Dedifferentiated amniotic fluid mesenchymal stem cell (primary cell): Measurements from ENCODE around the gene MCM5.
"Not testable (repeated sequence)": the region's sequence is repeated elsewhere in the genome, so short reads cannot be mapped to it uniquely, and the experiment has no call there.

Experiments used
- DNase-seq: peaks from one replicate; pipeline ENCODE4 v3.0.0-alpha.2; 2016; ENCODE audit errors: extremely low spot score

Gene MCM5

DNA sequence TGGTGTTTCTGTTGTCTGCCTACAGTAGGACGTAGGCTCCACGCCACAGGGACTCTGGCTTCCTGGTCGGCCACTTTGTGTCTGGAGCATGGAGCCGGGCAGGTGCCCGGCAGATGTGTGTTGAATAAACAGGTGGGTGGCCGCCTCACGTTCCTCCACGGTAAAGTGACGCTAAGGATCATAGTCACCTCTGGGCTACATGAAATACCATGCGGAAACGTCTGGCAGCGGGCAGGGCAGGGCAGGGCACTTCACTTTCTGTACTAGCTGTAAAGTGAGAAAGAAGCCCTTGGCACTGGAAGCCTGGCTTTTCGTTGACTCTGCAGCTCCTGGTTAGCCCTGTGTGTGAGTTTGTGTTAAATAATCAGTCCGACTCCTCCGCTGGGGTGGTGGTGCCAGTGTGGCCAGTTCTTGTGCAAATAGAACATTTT, 52.4 kb downstream of the MCM5 start:
- DNase-seq, result no peak

- no peak for DNase-seq
Measured at GRCh38 chr22:35452810-35453743, 53.1 kb downstream of the MCM5 start.

- no peak for DNase-seq
Measured at GRCh38 chr22:35454416-35455054, 54.6 kb downstream of the MCM5 start.

DNA sequence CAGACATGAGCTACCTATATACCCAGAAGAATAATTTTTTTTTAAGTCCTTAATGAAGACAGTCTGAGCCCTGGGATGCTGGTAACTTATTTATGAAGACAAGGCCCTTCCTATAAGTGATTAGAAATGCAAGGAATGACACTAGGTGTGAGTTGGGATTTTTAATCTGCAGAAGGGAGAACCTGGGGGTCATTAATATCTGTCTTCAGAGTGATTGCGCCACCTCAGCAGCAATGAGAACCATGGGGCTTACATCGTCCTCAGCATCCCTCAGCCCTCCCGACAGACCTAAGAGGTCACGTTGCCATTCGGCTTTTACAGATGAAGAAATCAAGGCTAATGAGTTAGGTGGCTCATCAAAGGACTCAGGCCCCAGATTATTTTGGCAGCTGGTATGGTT, 55.6 kb downstream of the MCM5 start:
- no peak for DNase-seq

DNA sequence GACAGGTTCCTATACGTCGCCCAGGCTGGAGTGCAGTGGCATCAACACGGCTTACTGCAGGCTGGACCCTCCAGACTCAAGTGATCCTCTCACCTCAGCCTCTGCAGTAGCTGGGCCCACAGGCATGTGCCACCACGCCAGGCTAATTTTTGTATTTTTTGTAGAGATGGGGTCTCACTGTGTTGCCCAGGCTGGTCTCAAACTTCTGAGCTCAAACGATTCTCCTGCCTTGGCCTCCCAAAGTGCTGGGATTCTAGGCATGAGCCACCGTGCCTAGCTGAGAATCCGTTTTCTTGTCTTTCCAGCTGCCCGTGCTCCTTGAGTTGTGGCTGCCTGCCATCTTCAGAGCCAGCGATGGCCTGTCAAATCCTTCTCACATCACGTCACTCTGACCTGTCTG, 56.8 kb downstream of the MCM5 start:
- no peak for DNase-seq

GRCh38 chr22:35457729-35458546, 58.0 kb downstream of the MCM5 start:
- no peak for DNase-seq

GRCh38 chr22:35458547-35459422, 58.8 kb downstream of the MCM5 start:
- DNase-seq, result no peak

DNA sequence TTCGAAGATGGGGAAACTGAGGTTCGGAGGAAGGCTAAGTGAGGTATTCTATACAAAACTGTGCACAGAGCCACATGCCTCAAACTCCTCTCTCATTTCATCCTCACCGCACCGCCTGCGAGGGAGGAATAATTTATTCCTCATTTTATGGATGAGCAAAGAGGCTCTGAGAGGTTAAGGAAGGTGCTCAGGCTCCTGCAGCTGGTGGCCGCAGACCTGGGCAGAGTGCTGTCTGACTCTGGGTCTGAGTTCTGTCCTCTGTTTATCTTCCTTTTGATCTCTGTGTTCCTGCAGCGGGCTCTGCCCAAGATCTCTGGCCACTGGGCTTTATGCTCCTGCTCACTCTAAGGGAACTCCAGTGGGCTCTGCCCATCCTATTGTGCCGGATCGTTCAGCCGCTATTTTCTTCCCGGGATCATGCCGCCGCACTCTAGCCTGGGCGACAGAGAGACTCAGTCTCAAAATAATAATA, 59.5 kb downstream of the MCM5 start:
- no peak for DNase-seq

GRCh38 chr22:35459976-35460375, 60.0 kb downstream of the MCM5 start:
- not testable (repeated sequence) for DNase-seq

DNA sequence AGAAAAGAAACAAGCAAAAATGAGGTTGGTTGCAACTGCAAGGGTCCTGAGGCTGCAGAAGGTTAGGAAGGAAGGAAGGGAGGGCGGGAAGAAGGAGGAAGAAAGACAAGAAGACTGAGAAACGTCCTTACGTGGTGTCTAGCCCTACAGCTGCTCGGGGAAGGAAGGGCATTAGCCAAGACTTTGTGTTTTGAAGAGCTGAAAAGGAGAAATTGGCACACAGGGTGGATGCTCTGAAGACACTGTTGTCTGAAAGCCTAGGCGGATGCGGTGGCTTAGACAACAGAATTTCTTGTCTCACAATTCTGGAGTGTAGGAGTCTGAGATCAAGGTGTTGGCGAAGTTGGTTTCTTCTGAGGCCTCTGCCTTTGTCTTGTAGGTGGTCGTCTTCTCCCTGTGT, 60.7 kb downstream of the MCM5 start:
- no peak for DNase-seq

- no peak for DNase-seq
Measured at GRCh38 chr22:35462498-35463230, 62.7 kb downstream of the MCM5 start.

- no peak for DNase-seq
Measured at GRCh38 chr22:35463231-35463933, 63.4 kb downstream of the MCM5 start.

GRCh38 chr22:35464399-35464798, 64.5 kb downstream of the MCM5 start:
- no peak for DNase-seq

- no peak for DNase-seq
Measured at GRCh38 chr22:35465109-35465701, 65.3 kb downstream of the MCM5 start.

DNA sequence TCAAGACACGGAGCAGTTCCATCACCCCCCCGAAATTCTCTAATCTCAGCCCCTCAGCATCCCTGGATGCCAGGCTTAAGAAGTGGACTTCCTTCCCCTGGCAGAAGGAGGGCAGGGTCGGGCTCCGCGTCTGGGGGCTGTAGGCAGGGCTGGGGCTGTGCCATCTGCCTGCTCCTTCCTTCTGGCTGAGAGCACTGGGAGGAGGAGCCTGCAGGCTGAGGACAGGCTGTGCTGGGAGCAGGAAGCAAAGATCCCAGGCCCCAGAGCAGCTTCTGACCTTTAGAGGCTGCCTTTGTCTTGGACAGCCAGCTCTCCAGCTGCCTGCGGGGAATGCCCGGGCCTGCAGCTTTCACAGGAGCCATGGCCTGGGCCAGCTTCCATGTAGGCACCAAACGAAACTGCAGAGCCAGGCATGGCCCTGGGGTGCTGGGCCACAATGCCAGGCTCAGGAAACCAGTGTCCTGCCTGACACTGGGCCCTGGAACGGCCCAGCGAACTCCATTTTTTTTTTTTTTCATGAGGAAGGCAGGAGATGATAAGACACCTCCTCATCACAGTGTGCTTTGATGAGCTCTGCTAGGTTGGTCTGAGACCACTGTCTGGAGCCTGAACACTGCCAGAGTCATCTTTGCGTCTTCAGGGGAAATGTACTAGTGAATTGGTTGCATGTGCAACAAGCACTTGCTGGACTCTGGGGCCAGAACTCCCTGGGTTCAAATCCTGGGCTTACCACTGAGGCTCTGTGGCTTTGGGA, 67.9 kb downstream of the MCM5 start:
- DNase-seq, result no peak

DNA sequence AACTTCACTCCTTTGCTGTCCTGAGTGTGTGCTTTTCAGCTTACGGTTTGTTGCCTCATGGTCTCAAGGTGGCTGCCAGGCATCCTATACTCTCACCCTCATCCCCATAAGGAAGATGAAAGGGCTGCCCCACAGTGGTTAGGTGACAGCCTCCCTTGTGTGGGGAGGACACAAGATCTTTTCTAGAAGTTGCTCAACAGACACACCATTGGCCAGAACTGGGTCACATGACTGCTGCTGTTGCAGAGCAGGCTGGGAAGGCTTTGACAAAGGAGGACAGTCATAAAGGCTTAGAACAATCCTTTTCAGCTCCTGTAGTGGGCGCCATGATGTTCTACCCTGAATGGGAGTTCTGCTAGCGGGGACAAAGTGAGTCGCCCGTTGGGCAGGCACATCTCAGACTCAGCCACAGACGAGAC, 71.0 kb downstream of the MCM5 start:
- no peak for DNase-seq

DNA sequence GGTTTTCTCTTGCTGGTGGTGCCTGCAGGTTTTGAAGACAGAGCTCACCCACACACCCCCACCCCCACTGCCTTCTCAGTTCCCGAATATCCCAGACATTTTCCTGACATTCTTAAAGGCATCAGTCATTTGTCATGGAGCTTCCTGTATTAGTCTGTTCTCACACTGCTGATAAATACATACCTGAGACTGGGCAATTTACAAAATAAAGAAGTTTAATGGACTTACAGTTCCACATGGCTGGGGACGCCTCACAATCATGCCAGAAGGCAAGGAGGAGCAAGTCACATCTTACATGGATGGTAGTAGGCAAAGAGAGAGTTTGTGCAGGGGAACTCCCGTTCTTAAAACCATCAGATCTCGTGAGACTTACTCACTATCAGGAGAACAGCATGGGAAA, 71.6 kb downstream of the MCM5 start:
- not testable (repeated sequence) for DNase-seq

DNA sequence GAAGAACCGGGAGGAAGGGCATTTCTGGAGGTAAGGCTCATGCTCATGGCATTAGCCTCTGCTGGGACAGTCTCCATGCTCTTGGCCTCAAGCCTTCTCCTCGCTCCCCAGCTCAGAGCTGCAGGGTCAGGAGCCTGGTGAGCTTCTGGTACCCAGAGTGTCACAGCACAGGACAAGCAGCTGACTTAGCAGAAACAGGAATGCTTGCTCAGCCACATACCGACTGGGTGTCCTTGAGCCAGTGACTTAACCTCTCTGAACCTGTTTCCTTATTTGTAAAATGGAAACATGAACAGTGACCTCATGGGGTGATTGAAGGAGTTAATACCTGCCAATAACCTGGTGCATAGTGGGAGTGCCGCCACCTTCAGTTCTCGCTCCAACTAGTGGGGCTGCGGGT, 72.5 kb downstream of the MCM5 start:
- no peak for DNase-seq

DNA sequence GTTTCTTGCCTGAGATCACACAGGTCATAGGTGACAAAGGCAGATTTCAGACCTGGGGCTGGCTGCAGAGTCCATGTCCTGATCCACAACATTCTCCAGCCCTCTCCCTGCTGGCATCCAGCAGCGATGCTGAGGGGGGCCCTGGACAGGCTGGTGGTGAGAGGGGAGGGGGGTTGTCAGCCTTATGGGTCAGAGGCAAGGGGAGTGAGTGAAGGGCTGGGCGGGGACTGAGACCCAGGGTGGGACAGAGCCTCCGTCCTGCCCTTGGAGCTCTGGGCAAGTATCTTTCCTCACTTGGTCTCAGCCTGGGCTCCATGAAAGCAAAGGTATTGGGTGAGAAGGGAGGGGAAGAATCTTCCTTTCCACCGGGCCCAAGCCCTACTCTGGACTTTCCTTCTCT, 74.0 kb downstream of the MCM5 start:
- DNase-seq, result no peak
